ENCODE data around the gene MUC21. TPM values are rescaled to one million over a fixed set of nuclear protein-coding genes. Genes with fewer than 3 reads are reported as not detected.

The MUC21 gene
- total and polyA plus RNA-seq, 2 of the 8 experiments (the other 6 are each of a cell fraction or from before 2014, with no cell fraction given), result not detected

- no peaks in the 10 kb centered on the region for H3K36me3 ChIP-seq (ENCODE audit: control insufficient read depth in 2 of 4, insufficient read depth in 4 of 4, low read length in 3 of 4)
- no peak overlapping the region for H2BK20ac ChIP-seq (ENCODE audit: low read length)
- no peak overlapping the region for H2BK120ac ChIP-seq (replicated peaks; ENCODE audit: low read depth, low read length)
- no peak for DNase-seq (ENCODE audit: low read depth in 1 of 2, low spot score in 2 of 2)
- no peak overlapping the region for H4K91ac ChIP-seq (replicated peaks; ENCODE audit: insufficient read length, low read length)
- no peak overlapping the region for H4K5ac ChIP-seq (ENCODE audit: insufficient read length, low read depth, low read length)
- no peak overlapping the region for H2AK5ac ChIP-seq (ENCODE audit: low read depth, low read length)
- no peaks in the 10 kb centered on the region for H3K9me3 ChIP-seq (ENCODE audit: insufficient read depth in 2 of 2, low read depth in 1 of 2, low read length in 1 of 2)
- ChIA-PET CTCF (ENCODE audit: partially characterized antibody) (no interaction called here), POLR2A (ENCODE audit: partially characterized antibody) (no interaction called here)
- H3K4me2 ChIP-seq (ENCODE audit: insufficient read depth in 1 of 2, low read depth in 2 of 2, low read length in 2 of 2), result no peak overlapping the region
- H3K14ac ChIP-seq (ENCODE audit: insufficient read length), result no peak overlapping the region
- H2BK15ac ChIP-seq (ENCODE audit: low read length), result no peak overlapping the region
- H3K9ac ChIP-seq (replicated peaks in 1 of 4; ENCODE audit: extremely low read depth in 1 of 4, low read depth in 3 of 4, low read length in 3 of 4), result no peak overlapping the region
- H3K27ac ChIP-seq (ENCODE audit: low read depth, low read length), result no peak overlapping the region
- H2BK5ac ChIP-seq (ENCODE audit: low read depth, low read length), result no peak overlapping the region
- no peak overlapping the region for H2BK12ac ChIP-seq (ENCODE audit: low read depth, low read length)
- no peaks in the 10 kb centered on the region for H3K27me3 ChIP-seq (replicated peaks in 1 of 4; ENCODE audit: control insufficient read depth in 3 of 4, extremely low read depth in 1 of 4, insufficient read depth in 3 of 4, low read length in 3 of 4)
- no peak overlapping the region for H4K8ac ChIP-seq (ENCODE audit: extremely low read depth, insufficient read depth, low read length)
- H3K4ac ChIP-seq (replicated peaks; ENCODE audit: insufficient read length, low read depth, low read length), result no peak overlapping the region
- TF ChIP-seq TEAD4 (IDR thresholded peaks at IDR 0.05; ENCODE audit: low read depth, low read length) (no peak), CREB1 (IDR thresholded peaks at IDR 0.05) (no peak), SIN3A (conservative IDR thresholded peaks at IDR 0.05 in 1 of 2, IDR thresholded peaks at IDR 0.05 in 1 of 2; ENCODE audit: low read depth in 1 of 2, low read length in 2 of 2) (no peak), TBP (IDR thresholded peaks at IDR 0.05; ENCODE audit: low read depth, low read length) (no peak), TCF12 (IDR thresholded peaks at IDR 0.05; ENCODE audit: low read depth, low read length) (no peak), SP2 (IDR thresholded peaks at IDR 0.05; ENCODE audit: low read length) (no peak), SAP30 (IDR thresholded peaks at IDR 0.05; ENCODE audit: insufficient read depth, insufficient replicate concordance, low read length) (no peak), CBX5 (IDR thresholded peaks at IDR 0.05; ENCODE audit: low read depth, low read length) (no peak), MAFK (IDR thresholded peaks at IDR 0.05; ENCODE audit: low read depth, low read length) (no peak), ATF3 (IDR thresholded peaks at IDR 0.05; ENCODE audit: insufficient read depth, low read depth, low read length) (no peak), SP1 (IDR thresholded peaks at IDR 0.05; ENCODE audit: low read depth, low read length) (no peak), PHF8 (conservative IDR thresholded peaks at IDR 0.05; ENCODE audit: low read depth, low read length) (no peak), RBBP5 (IDR thresholded peaks at IDR 0.05; ENCODE audit: borderline replicate concordance, low read depth, low read length) (no peak)
- no peak overlapping the region for H3K56ac ChIP-seq (replicated peaks; ENCODE audit: insufficient read length, low read depth, low read length)
- H4K20me1 ChIP-seq (replicated peaks in 1 of 2; ENCODE audit: control insufficient read depth in 1 of 2, insufficient read depth in 2 of 2, low read length in 2 of 2), result no peaks in the 10 kb centered on the region
- no peak for FAIRE-seq
- H3K79me2 ChIP-seq (ENCODE audit: control insufficient read depth in 1 of 2, insufficient read depth in 2 of 2, low read length in 2 of 2), result no peaks in the 10 kb centered on the region
- H3K23me2 ChIP-seq (ENCODE audit: low read depth, low read length), result no peaks in the 10 kb centered on the region; the same call in 1 of the 2 replicates
- no peak overlapping the region for H3K23ac ChIP-seq (ENCODE audit: insufficient read length)
- H3K18ac ChIP-seq (ENCODE audit: extremely low read depth, low read length), result no peak overlapping the region
- H3K79me1 ChIP-seq (ENCODE audit: low read depth, low read length), result no peaks in the 10 kb centered on the region
- H3K4me3 ChIP-seq (ENCODE audit: extremely low read depth in 1 of 4, insufficient read depth in 2 of 4, low read depth in 3 of 4, low read length in 4 of 4), result no peak overlapping the region
- no peak overlapping the region for H2AFZ ChIP-seq (ENCODE audit: low read length)
- H3K4me1 ChIP-seq (replicated peaks in 1 of 4; ENCODE audit: control insufficient read depth in 3 of 4, insufficient read depth in 4 of 4, low read length in 3 of 4), result no peaks in the 10 kb centered on the region
Observed at GRCh38 chr6:30962716-30963115, 20.8 kb upstream of the MUC21 start.
